ENCODE results near the gene JADE3. TPM values are rescaled to one million over a fixed set of nuclear protein-coding genes. Genes with fewer than 3 reads are reported as not detected.

JADE3 gene
- total RNA-seq, 1 experiment from 2014 or later: 48.5 TPM

DNA sequence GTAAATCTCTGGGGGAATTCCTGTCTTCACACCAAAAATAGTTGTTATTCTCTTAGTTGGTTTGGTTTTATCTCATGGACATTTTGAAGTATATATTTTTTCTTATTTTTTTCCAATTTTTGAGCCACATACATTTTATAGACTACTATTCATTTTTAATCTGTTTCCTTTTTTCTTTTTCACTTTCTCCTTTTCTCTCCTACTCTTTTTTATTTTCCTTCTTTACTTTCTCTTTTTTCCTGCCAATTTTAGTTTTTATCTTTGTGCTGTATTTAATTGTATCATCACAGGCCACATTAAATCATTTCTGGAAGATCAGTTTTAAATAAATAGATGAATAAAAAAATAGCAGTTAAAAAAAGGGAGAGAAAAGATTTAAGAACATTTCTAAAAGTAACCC lies 14.0 kb upstream of the JADE3 start:
- DNase-seq (ENCODE audit: low spot score): no peak
- intact Hi-C loops (cut with micrococcal nuclease; ENCODE audit: unreplicated experiment): no loop called here
- TF ChIP-seq, protein P1, sequence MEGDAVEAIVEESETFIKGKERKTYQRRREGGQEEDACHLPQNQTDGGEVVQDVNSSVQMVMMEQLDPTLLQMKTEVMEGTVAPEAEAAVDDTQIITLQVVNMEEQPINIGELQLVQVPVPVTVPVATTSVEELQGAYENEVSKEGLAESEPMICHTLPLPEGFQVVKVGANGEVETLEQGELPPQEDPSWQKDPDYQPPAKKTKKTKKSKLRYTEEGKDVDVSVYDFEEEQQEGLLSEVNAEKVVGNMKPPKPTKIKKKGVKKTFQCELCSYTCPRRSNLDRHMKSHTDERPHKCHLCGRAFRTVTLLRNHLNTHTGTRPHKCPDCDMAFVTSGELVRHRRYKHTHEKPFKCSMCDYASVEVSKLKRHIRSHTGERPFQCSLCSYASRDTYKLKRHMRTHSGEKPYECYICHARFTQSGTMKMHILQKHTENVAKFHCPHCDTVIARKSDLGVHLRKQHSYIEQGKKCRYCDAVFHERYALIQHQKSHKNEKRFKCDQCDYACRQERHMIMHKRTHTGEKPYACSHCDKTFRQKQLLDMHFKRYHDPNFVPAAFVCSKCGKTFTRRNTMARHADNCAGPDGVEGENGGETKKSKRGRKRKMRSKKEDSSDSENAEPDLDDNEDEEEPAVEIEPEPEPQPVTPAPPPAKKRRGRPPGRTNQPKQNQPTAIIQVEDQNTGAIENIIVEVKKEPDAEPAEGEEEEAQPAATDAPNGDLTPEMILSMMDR (conservative IDR thresholded peaks at IDR 0.05; ENCODE audit: low read depth, low read length): no peak
- TF ChIP-seq EZH2 (IDR thresholded peaks at IDR 0.05; ENCODE audit: borderline replicate concordance, low read depth, low read length, poor library complexity, severe bottlenecking): no peak
- Histone ChIP-seq H3K9me3 (ENCODE audit: low read depth, low read length, poor library complexity, severe bottlenecking) (no peaks in the 10 kb centered on the region), H3K36me3 (ENCODE audit: insufficient read depth, low read length, poor library complexity, severe bottlenecking) (no peaks in the 10 kb centered on the region), H3K27me3 (replicated peaks; ENCODE audit: insufficient read depth, low read depth, low read length, poor library complexity) (no peaks in the 10 kb centered on the region), H3K27ac (ENCODE audit: low read depth, low read length, poor library complexity, severe bottlenecking) (no peak overlapping the region), H3K4me3 (ENCODE audit: low read depth, low read length, poor library complexity, severe bottlenecking) (no peak overlapping the region), H3K4me1 (ENCODE audit: insufficient read depth, low read length, poor library complexity, severe bottlenecking) (peaks cover 2% of the 10 kb centered on the region)
- no TSS peak for BruUV-seq (replicated peaks)
- POLR2A ChIA-PET (ENCODE audit: low non-redundant PET): no interaction called here
- CTCF ChIA-PET: no interaction called here

DNA sequence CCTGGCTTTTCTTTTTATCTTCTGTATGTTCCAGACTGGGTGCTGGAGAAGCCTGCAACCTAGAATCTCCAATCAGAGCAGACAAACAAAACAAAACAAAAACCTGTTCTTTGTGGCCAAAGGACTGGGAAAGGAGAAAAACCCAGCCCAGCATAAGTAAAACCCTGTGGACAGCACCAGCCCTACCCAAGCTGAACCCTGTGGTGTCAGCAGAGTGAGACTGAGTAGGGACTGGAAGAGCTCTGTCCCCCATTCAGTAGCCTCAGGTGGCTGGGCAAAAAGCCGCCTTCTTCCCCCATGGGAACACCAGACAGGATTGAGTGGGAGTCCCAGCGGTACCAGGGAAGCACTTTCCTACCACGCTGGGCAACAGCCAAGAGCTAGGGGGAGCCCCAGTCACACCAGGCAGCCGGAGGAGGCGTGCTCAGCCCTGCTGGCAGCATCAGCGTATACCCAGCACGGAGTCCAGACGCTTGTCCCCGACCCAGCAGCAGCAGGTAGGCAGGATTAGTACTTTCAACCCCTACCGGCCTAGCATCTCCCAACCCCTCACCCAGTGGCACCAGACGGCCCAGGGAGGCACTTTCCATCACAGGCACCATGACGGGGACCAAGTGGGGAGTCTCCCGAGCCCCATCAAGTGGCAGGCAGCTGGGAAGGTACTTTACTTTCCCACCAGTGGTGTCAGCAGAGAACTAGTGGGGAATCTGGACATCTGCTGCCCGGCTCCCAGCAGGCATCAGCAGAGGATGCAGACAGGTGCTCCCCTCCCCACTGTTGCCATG lies 8.6 kb upstream of the JADE3 start:
- peak overlapping the region; percentile 47 for H3K4me3 ChIP-seq (ENCODE audit: low read depth, low read length, poor library complexity, severe bottlenecking)
- peak overlapping the region; percentile 90 for H3K27ac ChIP-seq (ENCODE audit: low read depth, low read length, poor library complexity, severe bottlenecking)
- ChIA-PET POLR2A (ENCODE audit: low non-redundant PET) (no interaction called here), CTCF (interaction anchor here (0.6 to 1.4 kb wide), 6 partner anchors 22 to 131 kb away, joined by 3 to 5 read pairs (median 3); no protein-coding TSS in a partner anchor)
- peak; percentile 92 for DNase-seq (ENCODE audit: low spot score)
- BruUV-seq (replicated peaks): no TSS peak
- H3K4me1 ChIP-seq (ENCODE audit: insufficient read depth, low read length, poor library complexity, severe bottlenecking): peaks cover 21% of the 10 kb centered on the region
- H3K36me3 ChIP-seq (ENCODE audit: insufficient read depth, low read length, poor library complexity, severe bottlenecking): no peaks in the 10 kb centered on the region
- no peak for TF ChIP-seq EZH2 (IDR thresholded peaks at IDR 0.05; ENCODE audit: borderline replicate concordance, low read depth, low read length, poor library complexity, severe bottlenecking)
- TF ChIP-seq, protein P1 (conservative IDR thresholded peaks at IDR 0.05; ENCODE audit: low read depth, low read length): peak; percentile 74
- no peaks in the 10 kb centered on the region for H3K27me3 ChIP-seq (replicated peaks; ENCODE audit: insufficient read depth, low read depth, low read length, poor library complexity)
- H3K9me3 ChIP-seq (ENCODE audit: low read depth, low read length, poor library complexity, severe bottlenecking): no peaks in the 10 kb centered on the region
- intact Hi-C loops (cut with micrococcal nuclease; ENCODE audit: unreplicated experiment): loop anchor here (2.0 to 5.0 kb wide), 5 partner anchors 66 to 189 kb away; partner anchors contain the start of gene RP2

DNA sequence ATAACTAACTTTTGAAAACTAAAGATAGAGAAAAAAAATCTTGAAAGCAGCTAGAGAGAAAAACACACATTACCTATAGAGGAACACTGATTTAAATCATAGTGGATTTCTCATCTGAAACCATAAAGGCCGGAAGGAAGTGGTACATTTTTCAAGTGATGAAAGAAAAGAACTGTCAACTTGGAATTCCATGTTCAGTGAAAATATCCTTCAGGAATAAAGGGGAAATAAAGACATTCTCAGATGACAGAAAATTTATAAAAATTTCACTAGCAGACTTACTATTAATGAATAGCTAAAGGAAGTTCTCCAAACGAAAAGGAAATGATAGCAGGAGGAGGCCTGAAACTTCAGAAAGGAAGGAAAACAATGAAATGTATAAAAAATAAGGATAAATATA lies 7.6 kb upstream of the JADE3 start:
- peak; percentile 87 for DNase-seq (ENCODE audit: low spot score)
- Histone ChIP-seq H3K36me3 (ENCODE audit: insufficient read depth, low read length, poor library complexity, severe bottlenecking) (no peaks in the 10 kb centered on the region), H3K9me3 (ENCODE audit: low read depth, low read length, poor library complexity, severe bottlenecking) (no peaks in the 10 kb centered on the region), H3K4me3 (ENCODE audit: low read depth, low read length, poor library complexity, severe bottlenecking) (no peak overlapping the region), H3K27ac (ENCODE audit: low read depth, low read length, poor library complexity, severe bottlenecking) (peak overlapping the region; percentile 90), H3K27me3 (replicated peaks; ENCODE audit: insufficient read depth, low read depth, low read length, poor library complexity) (no peaks in the 10 kb centered on the region), H3K4me1 (ENCODE audit: insufficient read depth, low read length, poor library complexity, severe bottlenecking) (peaks cover 21% of the 10 kb centered on the region)
- no peak for TF ChIP-seq EZH2 (IDR thresholded peaks at IDR 0.05; ENCODE audit: borderline replicate concordance, low read depth, low read length, poor library complexity, severe bottlenecking)
- TF ChIP-seq, protein P1 (conservative IDR thresholded peaks at IDR 0.05; ENCODE audit: low read depth, low read length): no peak
- CTCF ChIA-PET: interaction anchor here (0.7 to 1.4 kb wide), 3 partner anchors 8 to 126 kb away, joined by 3 to 5 read pairs (median 4); no protein-coding TSS in a partner anchor
- no TSS peak for BruUV-seq (replicated peaks)
- POLR2A ChIA-PET (ENCODE audit: low non-redundant PET): no interaction called here
- intact Hi-C loops (cut with micrococcal nuclease; ENCODE audit: unreplicated experiment): loop anchor here (2.0 to 5.0 kb wide), 5 partner anchors 67 to 188 kb away; partner anchors contain the start of gene RP2

Data from A673 (cell line).